Activated CD8-positive, alpha-beta T cell treated with anti-CD3 and anti-CD28 coated beads for 36 hours (primary cell): ENCODE results near the gene RPUSD4. TPM values are rescaled to one million over a fixed set of nuclear protein-coding genes. Genes with fewer than 3 reads are reported as not detected.

ENCODE experiments used
- ATAC-seq: fragments of 200-7000 bp; cut with Tn5 transposase; one replicate; pipeline ENCODE4 v1.10.0; 2021; ENCODE audit warnings: mild to moderate bottlenecking, moderate library complexity
- CTCF ChIA-PET: fragments of 350-600 bp; sonication (Branson Sonifier 250); formaldehyde crosslinking; loops from one replicate; lab custom pipeline; 2021; ENCODE audit warnings: antibody characterized with exemption; lab: Charles Lee
- POLR2A ChIA-PET: fragments of 350-600 bp; sonication (Branson Sonifier 250); formaldehyde crosslinking; loops from one replicate; lab custom pipeline; 2021; ENCODE audit warnings: antibody characterized with exemption; lab: Charles Lee
- DNase-seq: peaks from one replicate; pipeline ENCODE4 v3.0.0-alpha.2; 2020
- H3K27ac Mint-ChIP-seq: one replicate; pipeline ENCODE4 v1.8.0; 2021; ENCODE audit warnings: mild to moderate bottlenecking, mixed read lengths
- H3K27me3 Mint-ChIP-seq: one replicate; pipeline ENCODE4 v1.8.0; 2021; ENCODE audit warnings: mixed read lengths
- H3K36me3 Mint-ChIP-seq: one replicate; pipeline ENCODE4 v1.8.0; 2021; ENCODE audit warnings: low read depth, mixed read lengths
- H3K4me1 Mint-ChIP-seq: one replicate; pipeline ENCODE4 v1.8.0; 2021; ENCODE audit warnings: low read depth, mixed read lengths
- H3K4me3 Mint-ChIP-seq: one replicate; pipeline ENCODE4 v1.8.0; 2021; ENCODE audit warnings: mild to moderate bottlenecking, moderate library complexity, mixed read lengths
- H3K9me3 Mint-ChIP-seq: one replicate; pipeline ENCODE4 v1.8.0; 2021; ENCODE audit warnings: mixed read lengths
- CTCF ChIP-seq: fragments of 200-600 bp; IDR thresholded peaks from one replicate; pipeline ENCODE4 v1.8.0; 2022; ENCODE audit warnings: antibody characterized with exemption, mild to moderate bottlenecking
- intact Hi-C: fragments of 100-400 bp; cut with micrococcal nuclease; formaldehyde crosslinking; loops from one replicate; pipeline ENCODE4 v1.10.0; 2022
- total RNA-seq, 2 experiments: library from RNA; stranded (reverse); gene quantifications; one replicate each; pipeline ENCODE4 v1.2.3, GENCODE V29; 2021

Gene RPUSD4
- total RNA-seq, 2 experiments from 2014 or later = 38.3 to 43.4 TPM

DNA sequence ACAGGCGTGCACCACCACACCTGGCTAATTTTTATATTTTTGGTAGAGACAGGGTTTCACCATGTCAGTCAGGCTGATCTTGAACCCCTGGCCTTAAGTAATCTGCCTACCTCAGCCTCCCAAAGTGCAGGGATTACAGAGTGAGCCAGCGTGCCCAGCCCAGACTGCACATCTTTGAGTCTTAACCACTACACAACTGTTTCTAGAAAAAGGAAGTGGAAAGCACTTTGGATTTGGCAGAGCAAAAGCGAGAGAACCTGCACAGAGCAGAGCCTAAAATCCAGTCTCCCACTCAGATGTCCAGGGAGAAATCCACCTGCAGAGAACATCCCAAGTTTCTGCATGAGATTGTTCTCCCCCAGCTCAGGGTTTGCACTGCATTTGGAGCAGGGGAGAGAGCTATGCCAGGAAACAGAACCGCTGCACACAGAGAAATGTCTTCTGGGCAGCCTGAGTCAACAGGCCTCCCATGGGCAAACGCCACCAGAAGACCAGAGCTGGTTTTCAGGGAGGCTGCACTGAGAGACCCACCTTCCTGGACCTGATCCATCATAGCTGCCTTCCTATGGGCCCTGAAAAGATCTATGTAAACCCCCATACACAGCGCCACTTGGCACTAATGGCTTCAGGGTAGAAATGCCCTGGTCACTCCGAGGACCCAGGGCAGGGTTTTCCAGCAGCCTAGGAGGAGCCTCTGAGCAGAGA, 54.0 kb downstream of the RPUSD4 start:
- ChIA-PET POLR2A (no interaction called here), CTCF (interaction anchor here (1.4 kb wide), 1 partner anchor 234 kb away, joined by 5 read pairs; no protein-coding TSS in a partner anchor)
- no peak for TF ChIP-seq CTCF
- Mint-ChIP-seq H3K9me3 (no peaks in the 10 kb centered on the region), H3K27ac (no peak overlapping the region), H3K36me3 (no peaks in the 10 kb centered on the region), H3K4me1 (no peaks in the 10 kb centered on the region), H3K27me3 (no peaks in the 10 kb centered on the region), H3K4me3 (no peak overlapping the region)
- DNase-seq (no peak), ATAC-seq (no peak)
- intact Hi-C loops = no loop called here

DNA sequence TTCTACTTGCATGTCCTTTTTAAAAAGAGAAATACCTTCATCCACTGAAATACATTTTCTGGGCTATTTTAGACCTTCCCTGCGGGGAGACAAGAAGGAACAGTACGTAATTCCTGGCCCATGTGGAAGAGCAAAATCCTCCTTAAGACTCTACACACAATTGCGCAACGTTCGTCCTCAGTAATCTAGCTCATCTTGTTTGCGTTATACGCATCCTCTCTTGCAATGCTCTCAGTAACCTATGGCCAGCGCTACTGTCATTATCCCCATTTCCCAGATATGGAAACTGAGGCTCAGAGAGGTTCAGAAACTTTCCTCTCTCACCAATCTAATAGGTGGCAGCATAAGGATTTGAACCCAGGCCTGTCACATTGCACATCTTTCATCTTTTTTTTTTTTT, 54.6 kb downstream of the RPUSD4 start:
- H3K27me3 Mint-ChIP-seq = peaks cover 2% of the 10 kb centered on the region
- no peak overlapping the region for H3K27ac Mint-ChIP-seq
- ChIA-PET CTCF (no interaction called here), POLR2A (no interaction called here)
- no peak for TF ChIP-seq CTCF
- H3K4me1 Mint-ChIP-seq = no peaks in the 10 kb centered on the region
- ATAC-seq = no peak
- no peak overlapping the region for H3K4me3 Mint-ChIP-seq
- DNase-seq = no peak
- H3K36me3 Mint-ChIP-seq = no peaks in the 10 kb centered on the region
- H3K9me3 Mint-ChIP-seq = peaks cover 4% of the 10 kb centered on the region
- intact Hi-C loops = no loop called here

DNA sequence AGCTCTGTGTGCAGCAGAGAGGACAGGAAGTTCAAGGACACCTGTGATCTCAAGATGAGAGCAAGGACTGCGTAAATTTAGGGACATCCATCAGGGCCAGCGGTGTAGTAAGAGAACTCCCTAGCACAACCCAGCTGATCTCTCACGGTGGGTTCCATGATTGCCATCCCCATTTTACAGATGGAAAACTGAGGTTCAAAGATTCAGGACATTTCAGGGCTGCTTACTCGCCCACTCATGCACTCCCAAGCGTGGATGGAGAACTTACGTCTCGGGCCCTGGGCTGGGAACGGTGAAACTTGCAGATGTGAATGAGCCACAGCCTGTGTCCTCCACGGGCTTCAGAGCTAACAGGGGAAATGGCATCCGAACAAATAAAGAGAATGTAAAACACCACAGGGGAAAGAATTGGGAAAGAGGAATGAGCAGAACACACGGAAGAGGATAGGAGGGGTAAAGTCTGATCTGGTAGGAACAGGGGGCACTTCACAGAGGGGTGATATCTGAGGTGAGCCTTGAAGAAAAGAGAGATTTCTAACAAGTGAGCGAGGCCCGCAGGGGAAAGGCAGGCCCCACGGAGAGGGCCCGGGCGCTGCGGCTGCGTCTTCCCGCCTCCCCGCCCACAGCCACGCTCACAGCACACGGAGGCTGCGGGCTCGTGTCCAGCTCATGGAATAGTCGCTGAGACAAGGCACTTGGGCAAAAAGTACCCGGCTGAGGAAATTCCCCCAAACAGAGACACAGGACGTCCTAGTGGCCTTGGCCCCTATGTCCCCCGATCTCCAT, 55.9 kb downstream of the RPUSD4 start:
- Mint-ChIP-seq H3K27ac (no peak overlapping the region), H3K4me1 (no peaks in the 10 kb centered on the region), H3K9me3 (peaks cover 5% of the 10 kb centered on the region), H3K4me3 (no peak overlapping the region), H3K36me3 (no peaks in the 10 kb centered on the region), H3K27me3 (peaks cover 2% of the 10 kb centered on the region)
- POLR2A ChIA-PET = no interaction called here
- DNase-seq = no peak
- TF ChIP-seq CTCF = no peak
- intact Hi-C loops = no loop called here
- ATAC-seq = no peak
- CTCF ChIA-PET = no interaction called here

- H3K27ac Mint-ChIP-seq = no peak overlapping the region
Measured at GRCh38 chr11:126154691-126155090, 56.8 kb downstream of the RPUSD4 start.

More at GRCh38 chr11:126154691-126155090, 56.8 kb downstream of the RPUSD4 start:
- intact Hi-C loops = no loop called here
- no peak for DNase-seq
- H3K36me3 Mint-ChIP-seq = no peaks in the 10 kb centered on the region
- H3K27me3 Mint-ChIP-seq = peaks cover 6% of the 10 kb centered on the region
- no peaks in the 10 kb centered on the region for H3K4me1 Mint-ChIP-seq
- CTCF ChIA-PET = no interaction called here
- POLR2A ChIA-PET = no interaction called here
- H3K9me3 Mint-ChIP-seq = peaks cover 5% of the 10 kb centered on the region
- no peak for TF ChIP-seq CTCF
- H3K4me3 Mint-ChIP-seq = no peak overlapping the region
- ATAC-seq = no peak
